ENCODE data around the gene LRRC71. TPM values are rescaled to one million over a fixed set of nuclear protein-coding genes. Genes with fewer than 3 reads are reported as not detected.

LRRC71 gene
- total RNA-seq, 2 experiments from 2014 or later = not detected

GRCh38 chr1:156898161-156898566, 22.3 kb upstream of the LRRC71 start:
- no peak overlapping the region for H3K4me3 Mint-ChIP-seq
- peaks cover 11% of the 10 kb centered on the region for H3K4me1 Mint-ChIP-seq
- no peak overlapping the region for H3K27ac Mint-ChIP-seq
- no peaks in the 10 kb centered on the region for H3K9me3 Mint-ChIP-seq
- no peaks in the 10 kb centered on the region for H3K36me3 Mint-ChIP-seq
- peaks cover 51% of the 10 kb centered on the region for H3K27me3 Mint-ChIP-seq
- DNase-seq = peak; percentile 20

DNA sequence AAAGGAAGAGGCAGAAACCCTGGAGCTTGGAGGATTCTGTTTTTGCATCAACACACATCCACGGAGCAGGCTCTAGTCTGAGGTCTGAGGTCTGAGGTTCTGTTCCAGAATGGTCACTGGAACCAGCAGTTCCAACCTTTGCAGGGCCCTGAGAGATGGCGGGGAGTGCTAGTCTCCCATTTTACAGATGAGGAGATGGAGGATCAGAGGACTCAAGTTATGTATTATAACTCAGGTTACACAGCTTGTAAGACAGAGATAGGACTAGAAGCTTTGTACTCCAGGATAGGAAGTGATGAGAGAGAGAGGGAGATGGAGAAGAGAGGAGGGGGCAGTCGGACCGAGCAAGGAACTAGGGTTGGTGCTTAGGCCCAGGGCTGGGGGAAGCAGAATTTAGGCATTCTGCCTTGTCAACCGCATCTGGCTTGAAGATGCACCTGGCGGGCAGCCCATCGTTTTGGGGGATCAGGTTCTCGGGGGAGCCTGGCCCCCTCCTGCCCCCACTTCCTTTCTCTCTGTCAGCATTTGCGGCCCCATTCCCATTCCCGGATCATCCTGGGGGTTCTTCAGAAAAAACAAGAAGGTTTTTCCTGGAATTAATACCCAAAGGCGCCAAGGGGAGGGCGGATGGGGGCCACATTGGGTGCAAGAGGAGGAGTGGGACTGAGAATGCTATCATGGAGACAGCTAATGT, 21.3 kb upstream of the LRRC71 start:
- no peaks in the 10 kb centered on the region for H3K36me3 Mint-ChIP-seq
- no peak for DNase-seq
- H3K4me1 Mint-ChIP-seq = peaks cover 10% of the 10 kb centered on the region
- no peak overlapping the region for H3K4me3 Mint-ChIP-seq
- peaks cover 45% of the 10 kb centered on the region for H3K27me3 Mint-ChIP-seq
- no peak overlapping the region for H3K27ac Mint-ChIP-seq
- H3K9me3 Mint-ChIP-seq = no peaks in the 10 kb centered on the region

- DNase-seq = no peak
- no peaks in the 10 kb centered on the region for H3K9me3 Mint-ChIP-seq
- H3K4me3 Mint-ChIP-seq = no peak overlapping the region
- no peak overlapping the region for H3K27ac Mint-ChIP-seq
- H3K4me1 Mint-ChIP-seq = peaks cover 10% of the 10 kb centered on the region
- H3K36me3 Mint-ChIP-seq = no peaks in the 10 kb centered on the region
- peaks cover 35% of the 10 kb centered on the region for H3K27me3 Mint-ChIP-seq
Observed at GRCh38 chr1:156899956-156900718, 20.3 kb upstream of the LRRC71 start.

DNA sequence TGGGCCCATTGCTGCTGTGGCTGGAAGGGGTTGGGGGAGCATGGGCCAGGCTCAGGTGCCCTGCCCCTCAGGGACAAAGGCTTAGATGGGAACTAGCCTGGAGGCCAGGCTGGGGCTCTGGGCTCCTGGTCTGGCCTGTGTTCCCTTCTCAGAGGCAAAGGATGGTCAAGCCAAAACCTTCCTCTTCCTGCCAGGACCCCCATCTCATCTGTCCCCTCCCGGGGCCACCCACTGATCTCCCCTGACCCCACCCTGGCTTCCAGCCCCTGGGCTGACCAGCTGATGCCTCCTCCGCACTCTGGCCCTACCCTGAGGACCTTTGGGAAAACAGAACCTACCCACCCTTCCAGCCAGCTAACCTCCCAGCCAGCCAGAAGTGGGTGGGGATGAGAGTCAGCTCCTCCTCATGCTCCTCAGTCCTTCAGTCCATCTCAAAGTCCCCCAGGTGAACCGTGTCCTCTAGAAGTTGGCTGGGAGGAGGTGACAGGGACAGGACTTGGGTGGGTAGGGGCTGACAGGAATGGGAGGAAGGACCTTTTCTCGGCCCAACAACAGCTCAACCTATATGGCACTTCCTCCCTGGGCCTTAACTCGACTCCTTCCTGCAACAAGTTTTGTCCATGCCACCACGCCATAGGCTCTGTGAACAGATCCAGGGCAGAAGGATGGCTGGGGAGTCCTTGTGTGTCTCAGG, 19.4 kb upstream of the LRRC71 start:
- Mint-ChIP-seq H3K36me3 (no peaks in the 10 kb centered on the region), H3K27ac (no peak overlapping the region), H3K4me1 (peaks cover 10% of the 10 kb centered on the region), H3K27me3 (peaks cover 27% of the 10 kb centered on the region), H3K4me3 (no peak overlapping the region), H3K9me3 (no peaks in the 10 kb centered on the region)
- no peak for DNase-seq

- Mint-ChIP-seq H3K27ac (no peak overlapping the region), H3K9me3 (no peaks in the 10 kb centered on the region), H3K4me1 (peaks cover 10% of the 10 kb centered on the region), H3K4me3 (no peak overlapping the region), H3K27me3 (peaks cover 22% of the 10 kb centered on the region), H3K36me3 (no peaks in the 10 kb centered on the region)
- no peak for DNase-seq
Observed at GRCh38 chr1:156901590-156901900, 18.9 kb upstream of the LRRC71 start.

DNA sequence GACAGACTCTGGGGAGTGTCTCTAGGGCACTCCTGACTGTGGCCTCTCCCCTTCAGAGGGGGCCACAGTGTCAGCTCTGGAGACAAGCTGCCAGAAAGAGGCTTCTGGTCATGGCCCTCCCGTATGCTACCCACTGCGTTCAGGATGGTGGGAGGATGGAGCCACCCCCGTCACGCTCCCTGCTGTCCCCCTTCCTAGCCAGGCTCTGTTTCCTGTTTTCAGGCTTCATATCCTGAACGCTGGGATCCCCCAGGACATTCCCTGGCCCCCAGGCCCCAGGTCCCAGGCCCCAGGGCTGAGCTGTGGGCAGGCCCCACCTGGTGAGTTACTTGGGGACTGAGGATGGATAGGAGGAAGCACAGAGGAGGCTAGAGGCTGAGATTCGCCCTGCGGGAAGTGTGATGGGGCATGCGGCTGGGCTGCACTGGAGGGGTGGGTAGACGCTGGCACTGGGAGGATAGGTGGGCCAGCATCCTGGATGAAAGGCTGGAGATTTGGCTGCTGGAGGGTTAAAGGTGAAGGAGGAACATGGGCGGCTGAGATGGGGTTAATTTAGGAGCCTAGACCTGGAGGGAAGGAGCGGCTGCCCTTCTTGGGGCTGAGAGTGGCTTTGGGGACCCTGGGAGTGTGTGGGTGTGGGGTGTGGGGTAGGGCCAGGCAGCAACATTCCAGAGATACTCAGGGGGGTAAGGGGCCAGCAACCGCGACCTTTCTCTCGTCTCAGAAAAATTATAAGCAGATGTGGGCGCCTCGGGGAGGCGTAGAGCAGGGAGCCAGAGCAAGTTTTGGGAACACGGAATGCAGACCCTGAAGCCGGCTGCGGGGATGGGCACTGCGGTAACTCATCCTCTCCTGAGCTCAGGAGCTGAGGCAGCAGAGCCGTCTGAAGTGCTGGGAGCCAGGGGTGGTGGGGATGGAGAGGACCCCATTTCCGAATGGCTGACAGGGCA, 18.2 kb upstream of the LRRC71 start:
- Mint-ChIP-seq H3K27me3 (peaks cover 16% of the 10 kb centered on the region), H3K4me3 (no peak overlapping the region), H3K36me3 (no peaks in the 10 kb centered on the region), H3K4me1 (peaks cover 10% of the 10 kb centered on the region), H3K27ac (no peak overlapping the region), H3K9me3 (no peaks in the 10 kb centered on the region)
- no peak for DNase-seq

DNA sequence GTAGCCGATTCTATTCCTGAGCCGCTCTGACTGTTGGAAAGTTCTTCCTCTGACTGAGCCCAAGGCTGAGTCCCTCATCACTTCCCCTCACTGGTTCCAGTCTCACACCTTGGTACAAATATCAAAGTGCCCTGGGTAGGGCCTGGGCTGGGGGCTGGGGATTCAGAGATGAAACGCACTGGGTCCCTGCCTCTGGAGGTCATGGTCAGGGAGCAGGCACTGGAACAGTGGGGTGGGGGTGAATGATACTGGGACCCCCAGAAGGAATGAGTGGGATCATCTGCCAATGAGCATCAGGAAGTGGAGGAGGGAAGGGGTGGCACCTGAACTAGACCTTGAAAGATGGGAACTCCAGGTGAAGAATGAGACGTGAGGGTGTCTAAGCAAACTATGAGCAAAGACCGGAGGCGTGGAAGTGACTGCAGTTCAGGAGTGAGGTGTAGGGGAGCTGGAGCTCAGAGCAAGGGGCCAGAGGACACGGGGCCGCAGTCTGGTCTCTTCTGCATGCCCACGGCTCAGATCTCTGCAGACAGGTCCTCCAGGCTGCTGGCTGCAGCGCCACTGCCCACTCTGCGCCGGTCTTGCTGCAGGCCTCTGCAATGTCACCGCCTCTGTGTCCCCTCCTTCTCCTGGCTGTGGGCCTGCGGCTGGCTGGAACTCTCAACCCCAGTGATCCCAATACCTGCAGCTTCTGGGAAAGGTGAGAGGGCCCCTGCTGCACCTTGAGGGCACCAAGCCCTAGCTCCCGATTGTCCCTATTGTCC, 16.9 kb upstream of the LRRC71 start:
- peaks cover 2% of the 10 kb centered on the region for H3K4me1 Mint-ChIP-seq
- no peak overlapping the region for H3K4me3 Mint-ChIP-seq
- H3K27me3 Mint-ChIP-seq = peaks cover 7% of the 10 kb centered on the region
- no peak for DNase-seq
- no peaks in the 10 kb centered on the region for H3K9me3 Mint-ChIP-seq
- no peaks in the 10 kb centered on the region for H3K36me3 Mint-ChIP-seq
- H3K27ac Mint-ChIP-seq = no peak overlapping the region

DNA sequence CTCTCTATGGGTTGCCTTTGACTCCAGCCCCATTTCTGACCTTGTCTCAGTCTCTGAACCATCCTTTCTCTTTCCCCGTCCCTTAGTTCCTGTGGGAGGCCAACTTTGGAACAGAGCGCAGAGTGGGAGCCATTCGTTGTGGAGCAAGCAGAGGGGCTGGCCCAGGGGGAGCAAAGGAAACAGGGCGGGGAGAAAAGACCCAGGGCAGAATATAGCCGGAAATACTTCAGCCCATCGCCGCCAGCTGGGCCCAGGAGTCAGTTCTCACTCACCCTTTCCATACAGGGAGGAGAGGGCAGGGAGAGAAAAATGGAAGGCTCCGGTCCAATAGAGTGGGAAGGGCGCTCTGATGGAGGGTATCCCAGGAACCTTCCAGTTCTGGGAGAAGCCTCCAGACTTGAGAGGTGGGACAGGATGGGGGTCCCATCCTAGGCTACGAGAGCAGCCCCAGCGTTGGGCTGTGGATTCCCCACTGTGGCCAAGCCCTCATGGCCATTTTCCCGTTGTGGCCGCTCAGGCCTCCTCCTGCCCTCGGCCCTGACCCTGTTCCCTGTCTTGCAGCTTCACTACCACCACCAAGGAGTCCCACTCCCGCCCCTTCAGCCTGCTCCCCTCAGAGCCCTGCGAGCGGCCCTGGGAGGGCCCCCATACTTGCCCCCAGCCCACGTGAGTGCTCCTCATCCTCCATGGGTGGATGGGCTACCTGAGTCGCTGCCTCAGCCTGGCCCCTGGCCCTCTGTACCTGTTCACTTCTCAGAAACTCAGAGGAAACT, 16.1 kb upstream of the LRRC71 start:
- H3K4me1 Mint-ChIP-seq = no peaks in the 10 kb centered on the region
- H3K27ac Mint-ChIP-seq = no peak overlapping the region
- no peaks in the 10 kb centered on the region for H3K27me3 Mint-ChIP-seq
- H3K4me3 Mint-ChIP-seq = no peak overlapping the region
- H3K36me3 Mint-ChIP-seq = no peaks in the 10 kb centered on the region
- no peaks in the 10 kb centered on the region for H3K9me3 Mint-ChIP-seq
- no peak for DNase-seq

DNA sequence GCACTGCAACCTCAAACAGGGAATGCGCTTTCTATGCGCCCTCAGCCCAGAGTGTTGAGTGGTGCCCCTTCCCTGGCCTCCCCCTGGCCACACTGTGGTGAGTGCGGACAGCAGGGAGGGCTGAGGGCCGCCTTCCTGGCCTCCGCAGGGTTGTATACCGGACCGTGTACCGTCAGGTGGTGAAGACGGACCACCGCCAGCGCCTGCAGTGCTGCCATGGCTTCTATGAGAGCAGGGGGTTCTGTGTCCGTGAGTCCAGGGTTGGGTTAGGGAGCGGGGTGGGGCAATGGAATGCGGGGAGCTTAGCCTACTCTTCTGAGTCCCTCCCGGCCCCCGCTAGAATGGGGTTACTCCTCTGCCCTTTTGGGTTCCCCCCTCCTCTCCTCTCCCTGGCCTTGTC, 15.3 kb upstream of the LRRC71 start:
- Mint-ChIP-seq H3K36me3 (no peaks in the 10 kb centered on the region), H3K9me3 (no peaks in the 10 kb centered on the region), H3K27ac (no peak overlapping the region), H3K4me3 (no peak overlapping the region), H3K27me3 (no peaks in the 10 kb centered on the region), H3K4me1 (no peaks in the 10 kb centered on the region)
- DNase-seq = no peak

DNA sequence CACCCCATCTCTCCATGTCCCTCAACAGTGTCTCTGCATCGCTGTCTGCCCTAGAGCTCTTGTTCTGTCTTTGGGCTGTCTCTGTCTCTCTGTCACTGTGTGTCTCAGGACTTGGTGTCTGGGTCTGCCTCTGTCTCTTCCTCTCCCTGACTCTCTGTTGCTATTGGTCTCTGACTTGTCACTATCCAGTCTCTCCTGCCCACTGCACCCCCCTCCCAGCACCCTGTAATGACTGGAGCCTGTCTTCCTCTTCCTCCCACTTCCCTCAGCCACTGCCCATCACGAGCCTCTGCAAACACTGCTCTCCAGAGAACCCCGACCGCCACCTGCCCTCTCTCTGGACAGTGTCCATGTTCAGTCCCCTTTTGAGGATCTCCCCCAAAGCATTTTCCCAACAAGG, 14.8 kb upstream of the LRRC71 start:
- H3K27me3 Mint-ChIP-seq = peaks cover 5% of the 10 kb centered on the region
- H3K4me3 Mint-ChIP-seq = no peak overlapping the region

GRCh38 chr1:156906206-156906906, 14.1 kb upstream of the LRRC71 start:
- no peaks in the 10 kb centered on the region for H3K9me3 Mint-ChIP-seq
- no peak for DNase-seq
- no peaks in the 10 kb centered on the region for H3K4me1 Mint-ChIP-seq
- no peak overlapping the region for H3K4me3 Mint-ChIP-seq
- H3K36me3 Mint-ChIP-seq = no peaks in the 10 kb centered on the region
- H3K27ac Mint-ChIP-seq = no peak overlapping the region
- peaks cover 10% of the 10 kb centered on the region for H3K27me3 Mint-ChIP-seq

More for the DNA sequence above, 14.8 kb upstream of the LRRC71 start:
- Mint-ChIP-seq H3K27ac (no peak overlapping the region), H3K4me1 (no peaks in the 10 kb centered on the region), H3K36me3 (no peaks in the 10 kb centered on the region), H3K9me3 (no peaks in the 10 kb centered on the region)
- no peak for DNase-seq

DNA sequence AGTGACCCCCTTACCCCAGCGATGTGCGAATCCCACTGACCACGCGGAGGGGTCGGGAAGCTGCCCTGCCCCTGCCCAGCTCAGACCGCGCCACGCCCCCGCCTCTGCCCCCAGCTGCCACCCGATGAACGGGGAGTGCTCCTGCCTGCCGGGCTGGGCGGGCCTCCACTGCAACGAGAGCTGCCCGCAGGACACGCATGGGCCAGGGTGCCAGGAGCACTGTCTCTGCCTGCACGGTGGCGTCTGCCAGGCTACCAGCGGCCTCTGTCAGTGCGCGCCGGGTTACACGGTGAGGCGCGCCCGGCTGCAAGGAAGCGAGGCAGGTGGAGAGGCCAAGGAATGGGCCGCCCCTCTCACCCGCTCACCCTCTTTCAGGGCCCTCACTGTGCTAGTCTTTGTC, 11.9 kb upstream of the LRRC71 start:
- Mint-ChIP-seq H3K4me1 (no peaks in the 10 kb centered on the region), H3K36me3 (no peaks in the 10 kb centered on the region), H3K9me3 (no peaks in the 10 kb centered on the region), H3K27me3 (peaks cover 10% of the 10 kb centered on the region), H3K4me3 (no peak overlapping the region), H3K27ac (no peak overlapping the region)
- no peak for DNase-seq

- Mint-ChIP-seq H3K4me1 (no peaks in the 10 kb centered on the region), H3K27ac (no peak overlapping the region), H3K27me3 (peaks cover 10% of the 10 kb centered on the region)
Observed at GRCh38 chr1:156908955-156909354, 11.5 kb upstream of the LRRC71 start.

More at GRCh38 chr1:156908955-156909354, 11.5 kb upstream of the LRRC71 start:
- Mint-ChIP-seq H3K4me3 (no peak overlapping the region), H3K9me3 (no peaks in the 10 kb centered on the region), H3K36me3 (no peaks in the 10 kb centered on the region)
- DNase-seq = no peak
